Measurements from ENCODE around the gene RHCE. TPM values are rescaled to one million over a fixed set of nuclear protein-coding genes. Genes with fewer than 3 reads are reported as not detected.

RHCE gene
- total RNA-seq, 1 donor from 2014 or later, result 0.75 TPM

DNA sequence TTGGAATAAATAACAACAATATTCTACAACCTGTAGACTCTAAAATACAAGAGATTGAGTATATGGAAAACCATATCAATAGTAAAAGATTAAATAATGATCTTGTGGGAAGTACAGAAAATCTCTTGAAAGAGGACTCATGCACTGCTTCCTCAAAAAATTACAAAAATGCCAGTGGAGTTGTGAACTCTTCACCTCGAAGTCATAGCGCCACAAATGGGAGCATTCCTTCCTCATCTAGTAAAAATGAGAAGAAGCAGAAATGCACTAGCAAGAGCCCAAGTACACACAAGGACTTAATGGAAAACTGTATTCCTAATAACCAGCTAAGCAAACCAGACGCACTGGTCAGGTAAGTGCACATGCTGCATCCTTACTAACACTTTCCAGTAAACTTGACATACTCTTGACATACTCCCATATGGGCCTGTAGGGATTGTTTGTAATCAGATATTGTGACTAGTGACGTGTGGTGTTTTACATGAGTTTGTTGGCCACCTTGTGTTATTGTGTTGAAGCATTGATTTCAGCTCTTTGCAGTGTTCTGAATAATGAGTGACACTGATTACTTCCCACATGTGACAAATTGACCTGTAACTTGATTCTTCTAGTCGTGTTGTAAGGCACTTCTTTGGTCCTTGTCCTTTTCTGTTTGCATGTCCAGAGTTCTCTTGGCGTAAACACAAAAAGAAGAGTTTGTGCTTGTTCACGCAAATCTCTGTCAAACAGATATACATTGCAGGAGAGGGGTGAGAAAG lies 38.1 kb upstream of the RHCE start:
- Histone ChIP-seq H3K36me3 (ENCODE audit: insufficient read depth, low read length) (peaks cover 23% of the 10 kb centered on the region), H2AFZ (ENCODE audit: low read depth, low read length) (no peak overlapping the region), H4K20me1 (ENCODE audit: insufficient read depth, low read length) (peaks cover 29% of the 10 kb centered on the region), H3K9ac (ENCODE audit: low read length) (no peak overlapping the region), H3K27ac (ENCODE audit: low read depth, low read length) (no peak overlapping the region), H3K4me2 (ENCODE audit: low read length) (no peak overlapping the region), H3K4me1 (ENCODE audit: insufficient read depth, low read length) (no peaks in the 10 kb centered on the region), H3K4me3 (ENCODE audit: insufficient read depth, low read depth, low read length) (no peak overlapping the region), H3K27me3 (ENCODE audit: insufficient read depth, low read length) (no peaks in the 10 kb centered on the region), H3K9me3 (ENCODE audit: insufficient read depth, low read depth, low read length) (no peaks in the 10 kb centered on the region), H3K79me2 (ENCODE audit: insufficient read depth, low read length) (peaks cover 18% of the 10 kb centered on the region)
- H3K27me3 Mint-ChIP-seq (ENCODE audit: low read depth, unreplicated experiment), result no peaks in the 10 kb centered on the region
- TF ChIP-seq EZH2 (IDR thresholded peaks at IDR 0.05; ENCODE audit: insufficient read depth, low read length), result no peak
- TF ChIP-seq, protein P1, sequence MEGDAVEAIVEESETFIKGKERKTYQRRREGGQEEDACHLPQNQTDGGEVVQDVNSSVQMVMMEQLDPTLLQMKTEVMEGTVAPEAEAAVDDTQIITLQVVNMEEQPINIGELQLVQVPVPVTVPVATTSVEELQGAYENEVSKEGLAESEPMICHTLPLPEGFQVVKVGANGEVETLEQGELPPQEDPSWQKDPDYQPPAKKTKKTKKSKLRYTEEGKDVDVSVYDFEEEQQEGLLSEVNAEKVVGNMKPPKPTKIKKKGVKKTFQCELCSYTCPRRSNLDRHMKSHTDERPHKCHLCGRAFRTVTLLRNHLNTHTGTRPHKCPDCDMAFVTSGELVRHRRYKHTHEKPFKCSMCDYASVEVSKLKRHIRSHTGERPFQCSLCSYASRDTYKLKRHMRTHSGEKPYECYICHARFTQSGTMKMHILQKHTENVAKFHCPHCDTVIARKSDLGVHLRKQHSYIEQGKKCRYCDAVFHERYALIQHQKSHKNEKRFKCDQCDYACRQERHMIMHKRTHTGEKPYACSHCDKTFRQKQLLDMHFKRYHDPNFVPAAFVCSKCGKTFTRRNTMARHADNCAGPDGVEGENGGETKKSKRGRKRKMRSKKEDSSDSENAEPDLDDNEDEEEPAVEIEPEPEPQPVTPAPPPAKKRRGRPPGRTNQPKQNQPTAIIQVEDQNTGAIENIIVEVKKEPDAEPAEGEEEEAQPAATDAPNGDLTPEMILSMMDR (IDR thresholded peaks at IDR 0.05; ENCODE audit: insufficient read depth, low read depth, low read length), result no peak
- H3K4me1 Mint-ChIP-seq (ENCODE audit: low read depth, unreplicated experiment), result peaks cover 8% of the 10 kb centered on the region
- H3K27ac Mint-ChIP-seq (ENCODE audit: unreplicated experiment), result no peak overlapping the region
- no peak overlapping the region for H3K4me3 Mint-ChIP-seq (ENCODE audit: unreplicated experiment)
- DNase-seq (ENCODE audit: low read depth) (peak; percentile 63), FAIRE-seq (no peak)
- H3K9me3 Mint-ChIP-seq (ENCODE audit: unreplicated experiment), result no peaks in the 10 kb centered on the region
- H3K36me3 Mint-ChIP-seq (ENCODE audit: low read depth, unreplicated experiment), result peaks cover 11% of the 10 kb centered on the region

DNA sequence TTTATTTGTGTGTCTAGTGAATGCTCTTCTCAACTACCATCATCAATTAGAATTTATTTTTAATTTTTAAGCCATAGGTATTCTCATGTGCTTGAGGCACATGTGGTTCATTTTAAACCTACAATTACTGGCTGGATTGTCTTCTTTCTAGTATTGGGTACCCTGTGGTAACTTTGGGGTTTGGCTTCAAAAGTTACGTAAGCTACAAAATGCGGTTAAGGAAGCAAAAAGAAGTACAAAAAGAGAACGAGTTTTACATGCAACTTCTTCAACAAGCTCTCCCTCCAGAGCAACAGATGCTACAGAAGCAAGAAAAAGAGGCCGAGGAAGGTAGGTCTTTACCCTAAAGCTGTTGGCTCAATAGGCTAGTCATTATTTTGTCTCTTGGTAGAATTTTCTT lies 35.9 kb upstream of the RHCE start:
- Histone ChIP-seq H3K27ac (ENCODE audit: low read depth, low read length) (no peak overlapping the region), H3K36me3 (ENCODE audit: insufficient read depth, low read length) (peaks cover 23% of the 10 kb centered on the region), H2AFZ (ENCODE audit: low read depth, low read length) (no peak overlapping the region), H3K4me2 (ENCODE audit: low read length) (no peak overlapping the region), H4K20me1 (ENCODE audit: insufficient read depth, low read length) (peaks cover 12% of the 10 kb centered on the region), H3K79me2 (ENCODE audit: insufficient read depth, low read length) (no peaks in the 10 kb centered on the region), H3K27me3 (ENCODE audit: insufficient read depth, low read length) (no peaks in the 10 kb centered on the region), H3K4me3 (ENCODE audit: insufficient read depth, low read depth, low read length) (no peak overlapping the region), H3K4me1 (ENCODE audit: insufficient read depth, low read length) (no peaks in the 10 kb centered on the region), H3K9me3 (ENCODE audit: insufficient read depth, low read depth, low read length) (no peaks in the 10 kb centered on the region), H3K9ac (ENCODE audit: low read length) (no peak overlapping the region)
- FAIRE-seq (no peak), DNase-seq (ENCODE audit: low read depth) (no peak)
- Mint-ChIP-seq H3K4me3 (ENCODE audit: unreplicated experiment) (no peak overlapping the region), H3K4me1 (ENCODE audit: low read depth, unreplicated experiment) (peaks cover 8% of the 10 kb centered on the region), H3K27me3 (ENCODE audit: low read depth, unreplicated experiment) (no peaks in the 10 kb centered on the region), H3K36me3 (ENCODE audit: low read depth, unreplicated experiment) (peaks cover 11% of the 10 kb centered on the region), H3K27ac (ENCODE audit: unreplicated experiment) (no peak overlapping the region), H3K9me3 (ENCODE audit: unreplicated experiment) (no peaks in the 10 kb centered on the region)
- no peak for TF ChIP-seq EZH2 (IDR thresholded peaks at IDR 0.05; ENCODE audit: insufficient read depth, low read length)
- TF ChIP-seq, protein P1 (IDR thresholded peaks at IDR 0.05; ENCODE audit: insufficient read depth, low read depth, low read length), result no peak

- no peak for FAIRE-seq
- Histone ChIP-seq H3K27me3 (ENCODE audit: insufficient read depth, low read length) (no peaks in the 10 kb centered on the region), H3K36me3 (ENCODE audit: insufficient read depth, low read length) (peaks cover 13% of the 10 kb centered on the region), H2AFZ (ENCODE audit: low read depth, low read length) (no peak overlapping the region), H3K79me2 (ENCODE audit: insufficient read depth, low read length) (peaks cover 9% of the 10 kb centered on the region), H3K9ac (ENCODE audit: low read length) (no peak overlapping the region), H3K9me3 (ENCODE audit: insufficient read depth, low read depth, low read length) (no peaks in the 10 kb centered on the region), H4K20me1 (ENCODE audit: insufficient read depth, low read length) (peaks cover 2% of the 10 kb centered on the region), H3K4me3 (ENCODE audit: insufficient read depth, low read depth, low read length) (no peak overlapping the region), H3K4me1 (ENCODE audit: insufficient read depth, low read length) (no peaks in the 10 kb centered on the region), H3K4me2 (ENCODE audit: low read length) (no peak overlapping the region), H3K27ac (ENCODE audit: low read depth, low read length) (no peak overlapping the region)
- TF ChIP-seq EZH2 (IDR thresholded peaks at IDR 0.05; ENCODE audit: insufficient read depth, low read length), result no peak
- TF ChIP-seq, protein P1 (IDR thresholded peaks at IDR 0.05; ENCODE audit: insufficient read depth, low read depth, low read length), result no peak
- Mint-ChIP-seq H3K4me3 (ENCODE audit: unreplicated experiment) (no peak overlapping the region), H3K27ac (ENCODE audit: unreplicated experiment) (no peak overlapping the region), H3K9me3 (ENCODE audit: unreplicated experiment) (no peaks in the 10 kb centered on the region), H3K36me3 (ENCODE audit: low read depth, unreplicated experiment) (peaks cover 4% of the 10 kb centered on the region), H3K4me1 (ENCODE audit: low read depth, unreplicated experiment) (no peaks in the 10 kb centered on the region), H3K27me3 (ENCODE audit: low read depth, unreplicated experiment) (no peaks in the 10 kb centered on the region)
- no peak for DNase-seq (ENCODE audit: low read depth)
Observed at GRCh38 chr1:25451908-25452307, 31.3 kb upstream of the RHCE start.
